A172 (cell line): ENCODE results near the gene TNK2. TPM values are rescaled to one million over a fixed set of nuclear protein-coding genes. Genes with fewer than 3 reads are reported as not detected.
"Not testable (repeated sequence)": the region's sequence is repeated elsewhere in the genome, so short reads cannot be mapped to it uniquely, and the experiment has no call there.

Experiments used
- DNase-seq: peaks from one replicate; pipeline ENCODE4 v3.0.0-alpha.2; 2015; ENCODE audit warnings: low spot score
- total RNA-seq: library from RNA; depleted of rRNA; stranded (reverse); fragments of >200 nt; shearing (Covaris generic); gene quantifications from 2 replicates; pipeline ENCODE4 v1.2.3, GENCODE V29; 2014; rRNA removed

The TNK2 gene
- total RNA-seq, result 14.6 and 15.4 TPM in 2 replicates

DNA sequence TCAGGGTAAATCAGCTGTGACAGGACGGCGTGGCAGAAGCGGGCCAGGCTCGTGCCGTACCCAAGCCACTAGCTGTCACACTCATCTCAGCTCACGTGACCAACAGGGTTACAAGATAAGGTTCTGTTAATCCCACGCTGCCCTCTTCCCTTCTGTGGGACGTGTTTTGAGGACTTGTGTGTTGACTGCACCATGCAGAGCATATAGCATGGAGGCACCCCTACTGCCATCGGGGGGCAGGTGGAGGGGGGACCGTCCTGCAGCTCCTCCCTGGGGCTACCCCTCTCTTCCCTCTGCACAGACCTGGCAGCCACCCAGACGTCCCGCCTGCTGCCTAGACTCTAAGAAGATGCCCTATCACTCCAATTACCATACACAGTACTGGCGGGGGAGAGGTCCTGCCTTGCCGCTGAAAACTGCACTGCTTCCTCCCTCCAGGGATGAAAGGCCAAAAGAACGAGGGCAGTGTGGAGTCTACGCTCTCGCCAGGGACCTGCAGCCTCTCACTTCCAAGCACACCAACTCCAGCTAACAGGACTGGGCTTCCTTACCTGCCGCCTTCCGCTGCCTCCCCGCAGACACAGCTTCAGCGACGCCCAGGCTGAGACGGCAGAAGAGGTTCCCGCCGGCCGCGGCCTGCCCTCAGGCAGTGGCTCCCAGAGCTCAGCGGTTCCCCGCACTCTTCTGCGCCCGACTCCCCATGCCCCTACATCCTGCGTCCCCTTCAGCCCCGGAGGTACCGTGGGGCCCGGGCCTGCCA is at the start of gene TNK2:
TSS of gene TNK2 (minus strand) at position 618 of the 760 bp plus-strand sequence. CDS start 19,963 bp downstream, outside the sequence.
- DNase-seq, result peak; percentile 25

DNA sequence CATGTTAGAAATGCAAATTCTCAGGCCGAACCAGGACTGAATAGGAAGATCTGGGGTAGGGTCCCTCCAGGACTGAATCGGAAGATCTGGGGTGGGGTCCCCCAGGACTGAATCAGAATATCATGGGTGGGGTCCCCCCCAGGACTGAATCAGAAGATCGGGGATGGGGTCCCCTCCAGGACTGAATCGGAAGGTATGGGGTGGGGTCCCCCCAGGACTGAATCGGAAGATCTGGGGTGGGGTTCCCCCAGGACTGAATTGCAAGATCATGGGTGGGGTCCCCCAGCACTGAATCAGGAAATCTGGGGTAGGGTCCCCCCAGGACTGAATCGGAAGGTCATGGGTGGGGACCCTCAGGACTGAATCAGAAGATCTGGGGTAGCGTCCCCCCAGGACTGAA is 48.2 kb upstream of the TNK2 start:
- DNase-seq, result no peak

DNA sequence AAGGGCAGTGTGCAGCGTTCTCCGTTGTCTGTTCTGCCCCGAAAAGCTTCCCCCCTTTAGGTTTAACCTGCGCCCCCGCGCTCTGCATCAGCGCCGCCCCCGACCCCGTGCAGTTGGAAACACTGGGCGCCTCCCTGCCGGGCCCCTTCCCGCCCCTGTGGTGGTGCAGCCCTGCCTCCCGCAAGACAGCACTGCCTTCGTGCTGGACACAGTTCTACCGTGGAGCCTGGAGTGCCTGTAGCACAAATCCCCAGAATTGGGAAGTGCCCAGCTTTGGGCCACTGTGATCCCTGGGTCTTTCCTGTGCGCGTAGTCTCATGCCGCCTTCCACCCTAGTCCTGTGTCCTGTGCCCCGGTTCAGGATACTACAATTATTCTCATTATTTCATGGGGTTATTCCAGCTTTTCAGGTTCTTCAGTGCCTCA is 47.1 kb upstream of the TNK2 start:
- not testable (repeated sequence) for DNase-seq

DNA sequence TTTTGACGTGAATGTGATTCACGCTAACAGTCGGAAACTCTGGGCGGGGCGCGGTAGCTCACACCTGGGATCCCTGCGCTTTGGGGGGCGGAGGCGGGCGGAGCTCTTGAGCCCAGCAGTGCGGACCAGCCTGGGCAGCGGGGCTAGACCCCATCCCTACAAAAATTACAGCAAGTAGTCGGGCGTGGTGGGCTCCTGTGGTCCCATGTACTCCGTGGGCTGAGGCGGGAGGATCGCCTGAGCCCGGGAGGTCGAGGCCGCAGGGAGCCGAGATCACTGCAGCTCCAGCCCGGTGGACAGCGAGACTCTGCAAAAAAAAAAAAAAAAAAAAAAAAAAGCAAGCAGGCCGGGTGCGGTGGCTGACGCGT is 46.4 kb upstream of the TNK2 start:
- not testable (repeated sequence) for DNase-seq

DNA sequence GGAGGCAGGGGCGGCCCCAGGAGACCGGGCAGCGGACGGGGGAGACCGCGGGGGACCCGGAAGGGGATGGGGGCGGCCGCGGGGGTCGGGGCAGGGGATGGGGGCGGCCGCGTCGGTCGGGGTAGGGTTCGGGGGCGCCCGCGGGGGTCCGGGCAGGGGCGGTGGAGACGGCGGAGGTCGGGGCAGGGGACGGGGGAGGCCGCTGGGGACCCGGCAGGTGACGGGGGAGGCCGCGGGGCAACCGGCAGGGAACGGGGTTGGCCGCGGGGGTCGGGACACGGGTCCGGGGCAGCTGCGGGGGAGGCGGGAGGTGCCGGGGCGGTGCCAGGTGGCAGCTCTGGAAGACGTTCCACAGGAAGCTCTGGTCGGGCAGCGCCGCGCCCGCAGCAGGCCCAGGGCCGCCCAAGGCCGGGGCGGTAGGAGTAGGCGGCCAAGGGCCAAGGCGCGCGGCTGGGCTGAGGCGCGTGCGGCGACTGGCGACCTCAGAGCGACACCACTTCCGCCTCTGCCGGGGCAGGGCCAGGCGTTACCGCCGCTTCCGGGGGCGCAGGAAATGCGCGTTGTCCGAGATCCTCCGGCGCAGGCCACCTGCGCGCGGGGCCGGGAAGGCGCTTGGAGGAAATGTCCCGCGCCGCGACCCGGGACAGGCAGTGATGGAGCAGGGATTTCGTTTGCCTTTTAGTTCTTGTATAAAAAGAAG is 45.9 kb upstream of the TNK2 start:
- DNase-seq, result peak; percentile 70

DNA sequence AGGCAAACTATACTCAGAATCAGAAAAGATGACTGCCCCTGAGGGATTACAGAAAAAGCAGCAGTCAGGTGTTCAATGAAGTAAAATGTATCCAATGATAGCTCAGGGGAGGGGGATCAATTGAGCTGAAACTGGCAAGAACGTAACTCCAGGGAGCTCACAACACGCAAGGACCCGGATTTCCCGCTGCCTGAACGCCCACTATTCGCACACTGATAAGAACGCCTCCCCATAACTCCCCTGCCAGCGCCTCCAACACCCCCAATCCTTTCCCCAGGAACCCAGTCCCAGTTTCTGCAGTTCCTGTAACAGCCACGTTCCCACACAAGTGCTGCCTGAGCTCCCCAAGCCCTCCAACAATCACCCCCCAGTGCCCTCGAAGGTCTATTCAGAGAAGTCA is 44.2 kb upstream of the TNK2 start:
- not testable (repeated sequence) for DNase-seq

DNA sequence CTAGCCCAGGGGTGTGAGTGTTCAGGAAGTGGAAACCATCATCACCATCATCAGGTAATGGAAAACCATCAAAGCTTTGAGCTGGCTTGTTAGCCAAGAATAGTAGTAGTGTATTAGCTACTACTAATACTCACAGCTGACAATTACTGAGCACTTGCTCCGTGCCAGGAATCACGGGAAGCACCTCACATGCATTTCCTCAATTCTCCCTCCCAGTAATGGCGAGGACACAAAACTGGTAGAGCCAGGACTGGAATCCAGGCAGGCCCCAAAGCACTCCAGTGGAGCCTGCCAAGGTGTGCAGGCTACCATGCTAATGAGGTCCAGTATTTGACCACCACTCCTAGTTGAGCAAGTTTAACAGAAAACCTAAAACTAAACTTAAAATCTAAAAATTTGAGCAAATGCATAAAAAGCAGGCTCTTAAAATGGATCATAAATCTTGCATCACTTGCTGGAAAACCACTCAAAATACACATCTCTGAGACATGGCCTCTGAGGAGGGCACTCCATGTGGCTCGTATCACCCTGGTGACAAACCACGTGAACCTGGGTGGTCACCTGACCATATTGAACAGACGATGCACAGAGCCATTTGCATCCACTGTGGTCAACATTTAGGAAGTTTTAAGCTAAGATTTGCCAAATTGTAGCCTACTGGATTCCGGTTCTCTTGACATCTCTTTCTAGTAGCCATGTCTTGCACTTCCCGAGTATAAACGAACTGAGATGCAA is 43.3 kb upstream of the TNK2 start:
- not testable (repeated sequence) for DNase-seq

DNA sequence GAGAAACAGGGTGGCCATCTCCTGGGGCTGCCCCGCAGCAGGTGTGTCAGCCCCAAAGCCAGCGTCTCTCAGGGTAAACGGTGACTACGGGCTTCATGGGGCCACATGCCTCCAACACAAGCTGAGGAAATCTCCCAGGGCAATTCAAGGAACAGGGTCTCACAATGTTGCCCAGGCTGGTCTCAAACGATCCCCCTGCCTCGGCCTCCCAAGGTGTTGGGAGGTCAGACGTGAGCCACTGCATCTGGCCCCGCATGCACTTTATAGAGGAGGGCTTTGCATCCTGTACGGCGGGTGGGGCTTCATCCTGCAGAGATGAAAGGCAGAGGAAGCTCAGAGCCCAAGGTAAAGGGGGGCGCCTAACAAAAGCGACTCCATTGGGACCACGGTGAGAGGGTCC is 42.4 kb upstream of the TNK2 start:
- DNase-seq, result not testable (repeated sequence)

DNA sequence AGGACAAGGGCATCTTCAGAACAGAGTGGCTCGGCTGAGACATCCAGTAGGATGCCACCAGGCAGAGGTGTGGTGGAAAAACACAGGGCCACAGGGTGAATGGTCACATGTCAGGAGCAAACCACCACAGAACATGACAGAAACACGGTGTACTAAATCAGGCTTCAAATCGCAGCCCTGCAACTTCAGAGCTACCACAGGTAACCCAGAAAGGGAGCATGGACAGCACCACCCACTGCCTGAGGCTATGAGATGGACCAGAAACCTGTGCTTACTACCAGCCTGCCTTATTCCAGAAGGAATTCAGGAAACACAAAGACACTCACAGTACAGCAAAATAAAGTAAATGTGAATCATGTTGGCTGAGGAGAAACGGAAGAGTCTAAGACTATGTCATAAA is 41.8 kb upstream of the TNK2 start:
- DNase-seq, result not testable (repeated sequence)

DNA sequence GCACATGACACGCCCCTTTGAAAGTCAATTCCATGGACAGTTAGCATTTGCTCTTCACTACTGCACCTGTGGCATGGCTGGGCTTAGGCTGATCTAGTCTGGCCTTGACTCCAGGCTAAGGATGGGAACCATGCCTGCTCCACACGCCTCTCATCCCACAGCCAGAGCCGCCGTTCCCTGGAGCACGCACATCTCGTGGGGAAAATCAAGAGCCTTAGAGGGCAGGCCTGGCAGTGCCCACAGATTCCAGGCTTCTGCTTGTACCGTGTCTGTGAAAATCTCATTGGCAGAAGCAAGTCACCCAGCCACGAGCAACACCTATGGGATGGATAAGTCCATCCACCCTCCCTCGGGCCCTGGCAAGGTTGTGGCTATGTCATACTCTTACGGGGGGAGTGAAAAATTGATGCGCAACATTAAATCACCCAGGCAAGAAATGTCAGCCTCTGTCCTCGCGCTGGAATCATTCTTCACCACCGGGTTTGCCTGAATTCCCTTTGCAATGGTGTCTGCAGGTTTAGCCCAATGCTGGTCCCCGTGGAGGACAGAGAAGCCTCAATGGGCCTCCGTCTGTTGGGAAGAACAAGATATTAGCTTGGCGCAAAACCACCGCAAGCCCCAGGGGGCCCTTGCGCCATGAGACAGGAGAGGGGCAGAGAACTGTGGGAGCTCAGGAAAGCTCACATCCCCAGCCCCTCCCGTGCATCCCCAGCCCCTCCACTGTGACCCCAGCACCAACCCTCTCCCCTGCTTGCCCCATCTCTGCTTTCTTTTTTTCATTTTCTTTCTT is 38.8 kb upstream of the TNK2 start:
- DNase-seq, result not testable (repeated sequence)

DNA sequence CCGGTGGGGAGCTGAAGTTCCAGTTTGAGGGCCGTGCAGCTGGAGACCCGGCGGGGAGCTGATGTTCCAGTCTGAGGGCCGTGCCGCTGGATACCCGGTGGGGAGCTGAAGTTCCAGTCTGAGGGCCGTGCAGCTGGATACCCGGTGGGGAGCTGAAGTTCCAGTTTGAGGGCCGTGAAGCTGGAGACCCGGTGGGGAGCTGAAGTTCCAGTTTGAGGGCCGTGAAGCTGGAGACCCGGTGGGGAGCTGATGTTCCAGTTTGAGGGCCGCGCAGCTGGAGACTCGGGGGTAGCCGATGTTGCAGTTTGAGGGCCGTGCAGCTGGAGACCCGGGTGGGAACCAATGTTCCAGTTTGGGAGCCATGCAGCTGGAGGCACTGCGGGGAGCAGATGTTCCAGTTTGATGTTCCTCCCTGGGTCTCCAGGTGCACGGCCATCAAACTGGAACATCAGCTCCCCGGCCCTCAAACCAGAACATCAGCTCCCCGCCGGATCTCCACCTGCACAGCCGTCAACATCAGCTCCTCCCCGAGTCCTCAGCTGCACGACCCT is 33.0 kb upstream of the TNK2 start:
- DNase-seq, result not testable (repeated sequence)

DNA sequence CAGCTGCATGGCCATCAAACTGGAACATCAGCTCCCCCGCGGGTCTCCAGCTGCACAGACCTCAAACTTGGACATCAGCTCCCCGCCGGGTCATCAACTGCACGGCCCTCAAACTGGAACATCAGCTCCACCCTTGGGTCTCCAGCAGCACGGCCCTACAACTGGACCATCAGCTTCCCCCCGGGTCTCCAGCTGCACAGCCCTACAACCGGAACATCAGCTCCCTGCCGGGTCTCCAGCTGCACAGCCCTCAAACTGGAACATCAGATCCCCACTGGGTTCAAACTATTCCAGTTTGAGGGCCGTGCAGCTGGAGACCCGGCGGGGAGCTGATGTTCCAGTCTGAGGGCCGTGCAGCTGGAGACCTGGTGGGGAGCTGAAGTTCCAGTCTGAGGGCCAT is 32.5 kb upstream of the TNK2 start:
- not testable (repeated sequence) for DNase-seq

DNA sequence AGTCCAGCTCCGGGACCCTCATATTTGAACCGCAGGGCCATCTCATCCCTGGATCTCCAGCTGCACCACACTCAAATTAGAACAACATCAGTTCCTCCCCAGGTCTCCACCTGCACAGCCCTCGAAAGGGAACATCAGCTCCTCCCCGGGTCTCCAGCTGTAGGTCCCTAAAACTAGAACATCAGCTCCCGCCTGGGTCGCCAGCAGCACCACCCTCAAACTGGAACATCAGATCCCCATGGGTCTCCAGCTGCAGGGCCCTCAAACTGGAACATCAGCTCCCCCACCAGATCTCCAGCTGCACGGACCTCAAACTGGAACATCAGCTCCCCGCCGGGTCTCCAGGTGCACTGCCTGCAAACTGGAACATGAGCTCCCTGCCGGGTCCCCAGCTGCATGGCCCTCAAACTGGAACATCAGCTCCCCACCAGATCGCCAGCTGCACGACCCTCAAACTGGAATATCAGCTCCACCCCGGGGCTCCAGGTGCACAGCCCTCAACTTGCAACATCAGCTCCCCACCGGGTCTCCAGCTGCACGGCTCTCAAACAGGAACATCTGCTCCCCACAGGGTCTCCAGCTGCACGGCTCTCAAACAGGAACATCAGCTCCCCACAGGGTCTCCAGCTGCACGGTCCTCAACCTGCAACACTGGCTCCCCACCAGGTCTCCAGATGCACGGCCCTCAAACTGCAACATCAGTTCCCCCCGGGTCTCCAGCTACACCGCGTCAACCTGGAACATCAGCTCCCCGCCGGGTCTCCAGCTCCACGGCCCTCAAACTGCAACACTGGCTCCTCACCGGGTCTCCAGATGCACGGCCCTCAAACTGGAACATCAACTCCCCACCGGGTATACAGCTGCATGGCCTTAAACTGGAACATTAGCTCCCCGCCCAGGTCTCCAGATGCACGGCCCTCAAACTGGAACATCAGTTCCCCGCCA is 31.4 kb upstream of the TNK2 start:
- not testable (repeated sequence) for DNase-seq

DNA sequence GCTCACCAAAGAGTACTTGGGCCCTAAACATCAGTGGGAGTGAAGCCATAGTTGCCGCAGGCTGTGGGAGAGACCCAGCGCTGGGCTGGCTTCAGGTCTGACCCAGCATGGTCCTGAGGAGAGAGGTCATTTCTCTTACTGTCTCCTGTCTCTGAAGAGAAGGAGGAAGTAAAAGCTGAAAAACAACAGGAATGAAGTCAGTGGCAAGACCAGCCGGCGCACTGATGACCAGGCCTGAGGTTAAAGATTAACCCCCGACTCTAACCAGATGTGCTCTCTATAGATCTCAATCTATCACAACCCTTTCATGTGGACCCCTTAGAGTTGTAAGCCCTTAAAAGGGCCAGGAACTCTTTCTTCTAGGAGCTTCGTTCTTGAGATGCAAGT is 24.7 kb upstream of the TNK2 start:
- DNase-seq, result not testable (repeated sequence)

DNA sequence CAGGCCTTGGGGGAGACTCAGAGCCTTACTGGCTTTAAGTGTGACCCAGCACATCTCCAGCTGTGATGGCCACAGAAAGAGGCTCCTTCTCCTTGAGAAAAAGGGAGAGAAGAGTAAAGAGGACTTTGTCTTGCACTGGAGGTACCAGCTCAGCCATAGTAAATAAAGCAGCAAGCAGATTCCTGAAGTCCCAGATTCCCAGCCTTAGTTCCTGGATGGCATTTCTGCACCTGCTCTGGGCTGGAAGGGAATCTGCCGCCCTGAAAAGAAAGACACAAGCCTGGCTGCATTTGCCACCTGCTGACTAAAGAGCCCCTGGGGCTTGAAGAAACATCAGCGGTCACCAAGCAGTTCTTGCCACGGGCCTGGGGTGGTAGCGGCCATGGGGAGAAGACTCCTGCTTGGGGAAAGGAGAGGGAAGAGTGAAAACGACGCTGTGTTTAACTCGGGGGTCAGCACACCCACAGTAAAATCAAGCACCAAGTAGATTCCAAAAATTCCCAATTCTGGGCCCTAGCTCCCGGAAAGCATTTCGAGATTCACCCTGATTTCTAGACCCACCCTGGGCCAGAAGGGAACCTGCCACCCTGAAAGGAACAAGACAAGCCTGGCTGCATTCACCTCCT is 24.2 kb upstream of the TNK2 start:
- DNase-seq, result no peak

DNA sequence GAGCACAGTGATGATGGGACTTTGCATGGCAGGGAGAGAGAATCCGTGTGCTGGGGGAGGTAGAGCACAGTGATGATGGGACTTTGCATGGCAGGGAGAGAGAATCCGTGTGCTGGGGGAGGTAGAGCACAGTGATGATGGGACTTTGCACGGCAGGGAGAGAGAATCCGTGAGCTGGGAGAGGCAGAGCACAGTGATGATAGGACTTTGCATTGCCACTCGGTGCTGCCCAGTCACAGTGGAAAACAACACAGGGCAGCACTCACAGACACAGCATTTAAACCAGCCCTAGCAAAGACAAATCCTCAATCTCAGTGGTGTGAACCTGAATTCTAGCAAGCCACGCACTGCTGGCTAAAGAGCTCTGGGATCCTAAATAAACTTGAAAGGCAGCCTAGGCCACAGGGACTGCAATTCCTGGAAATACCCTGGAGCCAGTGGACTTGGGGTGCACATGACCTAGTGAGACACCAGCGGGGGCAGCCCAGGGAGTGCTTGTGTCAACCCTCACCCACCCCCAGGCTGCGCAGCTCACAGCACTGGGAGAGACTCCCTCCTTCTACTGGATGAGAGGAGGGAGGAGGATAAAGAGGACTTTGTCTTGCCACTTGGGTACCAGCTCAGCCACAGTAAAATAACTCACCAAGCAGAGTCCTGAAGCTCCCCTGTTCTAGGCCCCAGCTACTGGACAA is 23.4 kb upstream of the TNK2 start:
- no peak for DNase-seq

DNA sequence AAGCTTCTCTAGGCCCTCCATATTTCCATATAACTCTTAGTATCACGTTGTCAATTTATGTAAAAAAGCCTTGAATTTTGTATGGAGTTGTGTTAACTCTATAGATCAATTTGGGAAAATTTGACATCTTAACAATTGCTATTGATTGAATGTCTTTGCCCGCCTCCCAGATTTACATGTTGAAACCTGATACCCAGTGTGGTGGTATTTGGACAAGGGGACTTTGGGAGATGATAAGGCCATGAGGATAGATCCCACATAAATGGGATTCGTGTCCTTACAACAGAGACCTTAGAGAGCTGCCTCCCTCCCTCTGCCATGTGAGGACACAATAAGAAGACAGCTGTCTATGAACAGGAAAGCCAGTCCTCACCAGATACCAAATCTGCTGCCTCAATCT is 21.1 kb upstream of the TNK2 start:
- DNase-seq, result no peak

DNA sequence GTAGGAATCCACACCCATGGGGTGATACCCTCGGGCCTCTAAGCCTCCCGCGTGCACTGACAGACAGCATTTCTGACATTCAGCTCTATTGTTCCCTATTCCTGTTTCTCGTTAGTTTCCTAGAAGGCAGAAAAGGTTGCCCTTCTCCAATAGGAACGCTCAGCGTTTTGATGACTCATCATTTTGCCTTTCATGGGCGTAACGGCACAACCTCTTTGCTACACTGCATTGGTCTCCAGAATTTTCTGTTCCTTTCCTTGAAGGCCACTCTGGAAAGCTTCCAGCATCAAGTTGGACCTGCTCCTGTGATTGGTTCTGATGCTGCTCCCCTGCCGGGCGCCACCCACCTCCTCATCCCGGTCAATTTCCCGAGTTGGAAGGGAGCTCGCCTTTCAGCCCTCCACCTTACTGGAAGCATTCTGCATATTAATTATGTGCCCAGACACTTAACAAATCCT is 13.0 kb upstream of the TNK2 start:
- peak; percentile 24 for DNase-seq

DNA sequence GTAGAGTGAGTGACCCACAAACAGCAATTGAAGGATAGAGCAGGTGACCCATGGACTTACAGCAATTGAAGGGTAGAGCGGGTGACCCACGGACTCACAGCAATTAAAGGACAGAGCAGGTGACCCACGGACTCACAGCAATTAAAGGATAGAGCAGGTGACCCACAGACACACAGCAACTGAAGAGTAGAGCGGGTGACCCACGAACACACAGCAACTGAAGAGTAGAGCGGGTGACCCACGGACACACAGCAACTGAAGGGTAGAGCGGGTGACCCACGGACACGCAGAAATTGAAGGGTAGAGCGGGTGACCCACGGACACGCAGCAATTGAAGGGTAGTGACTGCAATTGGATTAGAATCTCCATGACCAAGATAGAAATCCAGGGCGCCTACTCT is 9.8 kb upstream of the TNK2 start:
- DNase-seq, result no peak
